Fibroblast of villous mesenchyme (primary cell): ENCODE results near the gene HMOX1. TPM values are rescaled to one million over a fixed set of nuclear protein-coding genes. Genes with fewer than 3 reads are reported as not detected.

Source experiments
- DNase-seq: peaks from one replicate; pipeline ENCODE4 v3.0.0-alpha.2; 2010; ENCODE audit warnings: low read depth
- H3K4me3 ChIP-seq: 2 replicates; pipeline ENCODE4 v1.5.1; 2011; ENCODE audit warnings: low read depth, mild to moderate bottlenecking, low read length
- total RNA-seq: library from RNA; depleted of rRNA; stranded (reverse); fragments of >200 nt; gene quantifications from 2 replicates; pipeline ENCODE4 v1.2.3, GENCODE V29; 2012
- TF ChIP-seq, protein P1 (sequence below): IDR thresholded peaks from 2 replicates; pipeline ENCODE4 v1.5.1; 2012; ENCODE audit warnings: low read depth, mild to moderate bottlenecking, low read length; ENCODE audit not compliant: insufficient read depth

Gene HMOX1
- total RNA-seq, 1 donor = 24.2 TPM

DNA sequence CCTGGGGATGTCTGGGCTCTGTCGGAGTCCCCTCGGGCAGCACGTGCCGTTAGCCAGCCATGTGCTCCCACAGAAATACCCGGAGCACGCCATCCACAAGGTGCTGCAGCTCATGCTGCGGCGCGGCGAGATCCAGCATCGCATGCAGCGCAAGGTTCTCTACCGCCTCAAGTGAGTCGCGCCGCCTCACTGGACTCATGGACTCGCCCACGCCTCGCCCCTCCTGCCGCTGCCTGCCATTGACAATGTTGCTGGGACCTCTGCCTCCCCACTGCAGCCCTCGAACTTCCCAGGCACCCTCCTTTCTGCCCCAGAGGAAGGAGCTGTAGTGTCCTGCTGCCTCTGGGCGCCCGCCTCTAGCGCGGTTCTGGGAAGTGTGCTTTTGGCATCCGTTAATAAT, 43.2 kb downstream of the HMOX1 start:
- DNase-seq = no peak
- no peak overlapping the region for H3K4me3 ChIP-seq
- TF ChIP-seq, protein P1, sequence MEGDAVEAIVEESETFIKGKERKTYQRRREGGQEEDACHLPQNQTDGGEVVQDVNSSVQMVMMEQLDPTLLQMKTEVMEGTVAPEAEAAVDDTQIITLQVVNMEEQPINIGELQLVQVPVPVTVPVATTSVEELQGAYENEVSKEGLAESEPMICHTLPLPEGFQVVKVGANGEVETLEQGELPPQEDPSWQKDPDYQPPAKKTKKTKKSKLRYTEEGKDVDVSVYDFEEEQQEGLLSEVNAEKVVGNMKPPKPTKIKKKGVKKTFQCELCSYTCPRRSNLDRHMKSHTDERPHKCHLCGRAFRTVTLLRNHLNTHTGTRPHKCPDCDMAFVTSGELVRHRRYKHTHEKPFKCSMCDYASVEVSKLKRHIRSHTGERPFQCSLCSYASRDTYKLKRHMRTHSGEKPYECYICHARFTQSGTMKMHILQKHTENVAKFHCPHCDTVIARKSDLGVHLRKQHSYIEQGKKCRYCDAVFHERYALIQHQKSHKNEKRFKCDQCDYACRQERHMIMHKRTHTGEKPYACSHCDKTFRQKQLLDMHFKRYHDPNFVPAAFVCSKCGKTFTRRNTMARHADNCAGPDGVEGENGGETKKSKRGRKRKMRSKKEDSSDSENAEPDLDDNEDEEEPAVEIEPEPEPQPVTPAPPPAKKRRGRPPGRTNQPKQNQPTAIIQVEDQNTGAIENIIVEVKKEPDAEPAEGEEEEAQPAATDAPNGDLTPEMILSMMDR = no peak

DNA sequence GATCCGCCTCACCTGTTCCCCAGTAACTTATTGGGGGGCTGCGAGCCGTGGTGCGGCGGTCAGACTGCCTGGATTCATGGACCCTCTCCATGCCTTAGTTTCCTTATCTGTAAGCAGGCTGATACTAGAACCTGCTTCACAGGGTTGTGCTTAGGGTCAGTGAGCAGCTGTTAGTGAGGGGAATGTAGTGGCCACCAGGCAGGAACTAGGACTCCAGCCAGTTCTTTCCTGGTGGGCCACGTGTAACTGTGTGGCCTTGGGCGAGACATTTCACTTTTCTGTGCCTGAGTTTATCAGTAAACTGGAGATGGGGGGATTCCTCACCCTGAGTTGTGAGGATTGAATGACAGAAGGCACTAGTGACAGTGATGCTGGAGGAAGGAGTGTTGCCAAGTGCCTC, 43.9 kb downstream of the HMOX1 start:
- no peak for DNase-seq
- H3K4me3 ChIP-seq = no peak overlapping the region
- TF ChIP-seq, protein P1 = no peak

GRCh38 chr22:35425546-35425945, 44.6 kb downstream of the HMOX1 start:
- no peak overlapping the region for H3K4me3 ChIP-seq
- TF ChIP-seq, protein P1 = no peak
- no peak for DNase-seq

- TF ChIP-seq, protein P1 = no peak
- DNase-seq = peak; percentile 20
- no peak overlapping the region for H3K4me3 ChIP-seq
Observed at GRCh38 chr22:35425971-35426800, 45.3 kb downstream of the HMOX1 start.

GRCh38 chr22:35426801-35427140, 45.9 kb downstream of the HMOX1 start:
- TF ChIP-seq, protein P1 = no peak

GRCh38 chr22:35430897-35431322, 50.0 kb downstream of the HMOX1 start:
- no peak overlapping the region for H3K4me3 ChIP-seq
- TF ChIP-seq, protein P1 = peak; percentile 98
- DNase-seq = peak; percentile 92

More at GRCh38 chr22:35426801-35427140, 45.9 kb downstream of the HMOX1 start:
- no peak for DNase-seq
- no peak overlapping the region for H3K4me3 ChIP-seq
